Endothelial cell of umbilical vein (primary cell): ENCODE measurements around the gene CDH20. TPM values are rescaled to one million over a fixed set of nuclear protein-coding genes. Genes with fewer than 3 reads are reported as not detected.

Experiments used
- BruUV-seq: library from RNA; stranded (reverse); fragments of 400-500 nt; replicated peaks from 2 replicates; lab custom pipeline; 2021; lab: Mats Ljungman, UMichigan
- CTCF ChIA-PET: fragments of 300-600, 350-600 bp; sonication (Branson Sonifier 250); formaldehyde crosslinking; loops from one replicate; lab custom pipeline; 2021; ENCODE audit warnings: antibody characterized with exemption, inconsistent platforms; lab: Charles Lee
- POLR2A ChIA-PET: fragments of 300-600, 350-600 bp; sonication (Branson Sonifier 250); formaldehyde crosslinking; loops from one replicate; lab custom pipeline; 2021; ENCODE audit warnings: antibody characterized with exemption, inconsistent platforms; lab: Charles Lee
- DNase-seq: peaks from one replicate; pipeline ENCODE4 v3.0.0-alpha.2; 2011; ENCODE audit warnings: low read depth, low spot score
- FAIRE-seq: peaks from 2 replicates; lab custom pipeline; 2011; peaks lifted over from hg19 to GRCh38; lab: Jason Lieb, UNC
- H2AFZ ChIP-seq: 2 replicates; pipeline ENCODE4 v1.6.0; 2012; ENCODE audit warnings: low read depth, low read length, control low read depth, inconsistent platforms
- H3K27ac ChIP-seq: 2 replicates; pipeline ENCODE4 v1.5.1; 2011; ENCODE audit warnings: low read depth, mild to moderate bottlenecking, control low read depth, low read length, moderate library complexity; ENCODE audit not compliant: insufficient read depth
- H3K27me3 ChIP-seq, 2 experiments: 2 replicates each; pipeline versions ENCODE4 v1.6.0 to v1.6.1; 2011; ENCODE audit warnings: low read length in 2 of 2, mixed read lengths in 1 of 2; ENCODE audit not compliant: control insufficient read depth in 2 of 2, insufficient read depth in 2 of 2
- H3K36me3 ChIP-seq, 2 experiments: 2 replicates in 1 of 2; 3 replicates in 1 of 2; pipeline ENCODE4 v1.5.1; 2011; ENCODE audit warnings: low read length in 2 of 2, mild to moderate bottlenecking in 1 of 2, moderate library complexity in 1 of 2; ENCODE audit not compliant: control insufficient read depth in 2 of 2, insufficient read depth in 2 of 2; ENCODE audit errors: extremely low read depth in 1 of 2
- H3K4me1 ChIP-seq: 3 replicates; pipeline ENCODE4 v1.5.1; 2011; ENCODE audit warnings: mild to moderate bottlenecking, low read length; ENCODE audit not compliant: control insufficient read depth, insufficient read depth; ENCODE audit errors: extremely low read depth
- H3K4me2 ChIP-seq: 2 replicates; pipeline ENCODE4 v1.6.1; 2011; ENCODE audit warnings: low read length, control low read depth, mixed read lengths; ENCODE audit not compliant: insufficient read depth
- H3K4me3 ChIP-seq, 3 experiments: fragments of 200-600 bp in 1 of 3; sonication (generic), shearing (Covaris generic) in 1 of 3; replicated peaks in 1 of 3; 2 replicates each; pipeline ENCODE4 v1.5.1; 2011 to 2016; ENCODE audit warnings: control low read depth in 3 of 3, low read length in 3 of 3, mild to moderate bottlenecking in 2 of 3, inconsistent platforms in 1 of 3, low read depth in 1 of 3, moderate library complexity in 1 of 3; ENCODE audit not compliant: insufficient read depth in 1 of 3
- H3K79me2 ChIP-seq: 2 replicates; pipeline ENCODE4 v1.6.0; 2012; ENCODE audit warnings: low read length, inconsistent platforms; ENCODE audit not compliant: control insufficient read depth, insufficient read depth
- H3K9ac ChIP-seq: replicated peaks from 2 replicates; pipeline ENCODE3; 2011; ENCODE audit warnings: low read length, control low read depth; ENCODE audit not compliant: insufficient read depth; ENCODE audit errors: extremely low read depth
- H3K9me1 ChIP-seq: replicated peaks from 3 replicates; pipeline ENCODE4 v1.6.0; 2011; ENCODE audit warnings: mild to moderate bottlenecking, low read length; ENCODE audit not compliant: control insufficient read depth, insufficient read depth; ENCODE audit errors: extremely low read depth
- H3K9me3 ChIP-seq: replicated peaks from 2 replicates; pipeline ENCODE4 v1.5.1; 2012; ENCODE audit warnings: low read length, inconsistent platforms; ENCODE audit not compliant: control insufficient read depth, insufficient read depth
- H4K20me1 ChIP-seq: replicated peaks from 2 replicates; pipeline ENCODE3; 2011; ENCODE audit warnings: mild to moderate bottlenecking, low read length; ENCODE audit not compliant: control insufficient read depth, insufficient read depth; ENCODE audit errors: extremely low read depth
- CTCF ChIP-seq, 2 donors: IDR thresholded peaks; 1 replicate in 1 of 2; 2 replicates in 1 of 2; pipeline ENCODE4 v1.5.1; 2011; ENCODE audit warnings: low read length in 2 of 2, mild to moderate bottlenecking in 2 of 2, moderate library complexity in 2 of 2, control low read depth in 1 of 2, inconsistent platforms in 1 of 2, low read depth in 1 of 2; ENCODE audit not compliant: insufficient read depth in 1 of 2; ENCODE audit errors: extremely low read depth in 1 of 2
- EZH2 ChIP-seq: IDR thresholded peaks from 2 replicates; pipeline ENCODE4 v1.6.1; 2012; ENCODE audit warnings: borderline replicate concordance, low read depth, mild to moderate bottlenecking, moderate library complexity, low read length, inconsistent platforms; ENCODE audit not compliant: severe bottlenecking
- FOS ChIP-seq: IDR thresholded peaks from 2 replicates; pipeline ENCODE4 v1.6.1; 2011; ENCODE audit warnings: mild to moderate bottlenecking, low read length, moderate library complexity, borderline replicate concordance; ENCODE audit not compliant: insufficient read depth
- GATA2 ChIP-seq: IDR thresholded peaks from 2 replicates; pipeline ENCODE4 v1.7.0; 2011; ENCODE audit warnings: low read depth, mild to moderate bottlenecking, moderate library complexity, mixed read lengths, low read length; ENCODE audit not compliant: insufficient read length, insufficient read depth
- JUN ChIP-seq: IDR thresholded peaks from 2 replicates; pipeline ENCODE4 v1.6.1; 2011; ENCODE audit warnings: borderline replicate concordance, low read depth; ENCODE audit not compliant: insufficient read length, insufficient read depth
- MAX ChIP-seq: IDR thresholded peaks from 2 replicates; pipeline ENCODE4 v1.6.1; 2011; ENCODE audit not compliant: insufficient read depth, insufficient read length
- MYC ChIP-seq: IDR thresholded peaks from one replicate; pipeline ENCODE4 v1.6.1; 2011; ENCODE audit warnings: mild to moderate bottlenecking, low read depth, low read length
- POLR2A ChIP-seq: IDR thresholded peaks from 2 replicates; pipeline ENCODE4 v1.6.1; 2012; ENCODE audit warnings: low read depth, mild to moderate bottlenecking, control low read depth, low read length
- POLR2AphosphoS5 ChIP-seq: IDR thresholded peaks from 2 replicates; pipeline ENCODE4 v1.6.1; 2012; ENCODE audit warnings: low read depth, mild to moderate bottlenecking, control low read depth, low read length, moderate library complexity; ENCODE audit not compliant: insufficient read depth
- dilution Hi-C: fragments of 300-500 bp; cut with MboI; formaldehyde crosslinking; loops from one replicate; pipeline ENCODE4 v1.15.0; 2019; ENCODE audit warnings: low sequenced_read_pairs; ENCODE audit not compliant: extremely low pct_ligation_motif_present
- intact Hi-C: fragments of 100-400 bp; cut with micrococcal nuclease; formaldehyde crosslinking; loops from one replicate; pipeline ENCODE4 v1.10.0; 2022
- polyA plus RNA-seq, 4 experiments: library from polyadenylated mRNA; depleted of rRNA in 3 of 4; stranded (reverse) in 3 of 4; unstranded in 1 of 4; fragments of >200 nt; gene quantifications; 2 replicates each; pipeline versions ENCODE4 v1.2.1 to v1.2.3, GENCODE V29; 2011 to 2012; ENCODE audit warnings: missing spikeins in 1 of 4
- total RNA-seq: library from RNA; stranded (reverse); gene quantifications from 2 replicates; pipeline ENCODE4 v1.2.3, GENCODE V29; 2021

CDH20 gene
- total and polyA plus RNA-seq, 2 donors (not counting 3 experiments of a cell fraction or from before 2014, with no cell fraction given), result not detected

- ChIA-PET POLR2A (no interaction called here), CTCF (no interaction called here)
- Histone ChIP-seq H3K27ac (no peak overlapping the region), H3K9ac (no peak overlapping the region), H3K9me3 (no peaks in the 10 kb centered on the region), H2AFZ (no peak overlapping the region), H3K4me2 (no peak overlapping the region), H3K27me3 (no peaks in the 10 kb centered on the region), H3K36me3 (no peaks in the 10 kb centered on the region), H3K4me1 (peaks cover 7% of the 10 kb centered on the region), H3K4me3 (no peak overlapping the region), H3K79me2 (no peaks in the 10 kb centered on the region), H3K9me1 (no peaks in the 10 kb centered on the region), H4K20me1 (no peaks in the 10 kb centered on the region)
- DNase-seq (no peak), FAIRE-seq (no peak)
- TF ChIP-seq JUN, result no peak
- TF ChIP-seq CTCF (IDR thresholded peaks at IDR 0.05; ENCODE audit: extremely low read depth in 1 of 2, insufficient read depth in 1 of 2, low read depth in 1 of 2, low read length in 2 of 2), result no peak
- TF ChIP-seq FOS, result no peak
- TF ChIP-seq POLR2A, result no peak
- TF ChIP-seq GATA2, result no peak
- no peak for TF ChIP-seq EZH2
- no TSS peak for BruUV-seq
- intact Hi-C loops (no loop called here), dilution Hi-C loops (no loop called here)
These were observed 241.4 kb downstream of the CDH20 start for GRCh38 chr18:61574665-61575064.

GRCh38 chr18:61575419-61575818 lies 242.2 kb downstream of the CDH20 start:
- dilution Hi-C loops (no loop called here), intact Hi-C loops (no loop called here)
- no peaks in the 10 kb centered on the region for H3K27me3 ChIP-seq
- no peaks in the 10 kb centered on the region for H3K9me1 ChIP-seq
- no peak overlapping the region for H2AFZ ChIP-seq
- no peak overlapping the region for H3K27ac ChIP-seq
- H3K9ac ChIP-seq, result no peak overlapping the region
- CTCF ChIA-PET, result no interaction called here
- H3K4me1 ChIP-seq, result peaks cover 10% of the 10 kb centered on the region
- no TSS peak for BruUV-seq
- H3K9me3 ChIP-seq, result no peaks in the 10 kb centered on the region
- FAIRE-seq (peak; percentile 18), DNase-seq (no peak)
- no peaks in the 10 kb centered on the region for H3K36me3 ChIP-seq
- no peaks in the 10 kb centered on the region for H4K20me1 ChIP-seq
- H3K4me2 ChIP-seq, result no peak overlapping the region
- H3K4me3 ChIP-seq, result no peak overlapping the region
- TF ChIP-seq MYC (no peak), POLR2A (no peak), EZH2 (no peak), JUN (no peak), GATA2 (no peak), MAX (no peak), POLR2AphosphoS5 (no peak), CTCF (IDR thresholded peaks at IDR 0.05; ENCODE audit: extremely low read depth in 1 of 2, insufficient read depth in 1 of 2, low read depth in 1 of 2, low read length in 2 of 2) (no peak), FOS (no peak)
- no peaks in the 10 kb centered on the region for H3K79me2 ChIP-seq
- POLR2A ChIA-PET, result no interaction called here
